RPMI8226 (cell line): ENCODE measurements around the gene GTPBP6.
"Not testable (repeated sequence)": the region's sequence is repeated elsewhere in the genome, so short reads cannot be mapped to it uniquely, and the experiment has no call there.

Experiments used
- DNase-seq: peaks from one replicate; pipeline ENCODE4 v3.0.0-alpha.2; 2015

Gene GTPBP6

GRCh38 chrX:290476-291166 lies 28.0 kb downstream of the GTPBP6 start:
- no peak for DNase-seq

- no peak for DNase-seq
Measured at GRCh38 chrX:288561-288991, 30.0 kb downstream of the GTPBP6 start.

GRCh38 chrX:287670-288069 lies 30.9 kb downstream of the GTPBP6 start:
- DNase-seq = no peak

- DNase-seq = no peak
Measured at GRCh38 chrX:285076-285677, 33.4 kb downstream of the GTPBP6 start.

GRCh38 chrX:283115-283845 lies 35.3 kb downstream of the GTPBP6 start:
- peak; percentile 97 for DNase-seq

GRCh38 chrX:282000-282681 lies 36.5 kb downstream of the GTPBP6 start:
- not testable (repeated sequence) for DNase-seq

GRCh38 chrX:281166-281999 lies 37.2 kb downstream of the GTPBP6 start, which contains the start of gene PLCXD1:
Gene PLCXD1, plus strand, starts transcription at chrX:281381. Its CDS starts 2,807 bp downstream, at chrX:284188.
- peak; percentile 77 for DNase-seq

GRCh38 chrX:280722-281121 lies 37.9 kb downstream of the GTPBP6 start:
- not testable (repeated sequence) for DNase-seq

- DNase-seq = not testable (repeated sequence)
Measured at GRCh38 chrX:279757-280604, 38.6 kb downstream of the GTPBP6 start.

- DNase-seq = peak; percentile 27
Measured at GRCh38 chrX:276581-277201, 41.9 kb downstream of the GTPBP6 start.

- peak; percentile 63 for DNase-seq
Measured at GRCh38 chrX:275967-276580, 42.5 kb downstream of the GTPBP6 start.

- DNase-seq = no peak
Measured at GRCh38 chrX:275476-275966, 43.1 kb downstream of the GTPBP6 start.

- no peak for DNase-seq
Measured at GRCh38 chrX:274904-275475, 43.6 kb downstream of the GTPBP6 start.

GRCh38 chrX:270848-271367 lies 47.7 kb downstream of the GTPBP6 start:
- no peak for DNase-seq

GRCh38 chrX:267771-268261 lies 50.8 kb downstream of the GTPBP6 start:
- DNase-seq = peak; percentile 1

- peak; percentile 1 for DNase-seq
Measured at GRCh38 chrX:265502-265901, 53.1 kb downstream of the GTPBP6 start.

GRCh38 chrX:264634-265455 lies 53.8 kb downstream of the GTPBP6 start:
- peak; percentile 18 for DNase-seq

- DNase-seq = peak; percentile 1
Measured at GRCh38 chrX:264006-264405, 54.6 kb downstream of the GTPBP6 start.
